ENCODE data around the gene SPATA31D1. TPM values are rescaled to one million over a fixed set of nuclear protein-coding genes. Genes with fewer than 3 reads are reported as not detected.

Gene SPATA31D1
- total and polyA plus RNA-seq, 2 experiments from 2014 or later: not detected

GRCh38 chr9:82034956-82035731 is 46.6 kb downstream of the SPATA31D1 start:
- TF ChIP-seq EZH2 (IDR thresholded peaks at IDR 0.05; ENCODE audit: borderline replicate concordance) (no peak), CTCF (IDR thresholded peaks at IDR 0.05; ENCODE audit: poor library complexity) (no peak), EZH2phosphoT487 (IDR thresholded peaks at IDR 0.05; ENCODE audit: low read depth, severe bottlenecking, unreplicated experiment) (no peak)
- Histone ChIP-seq H3K4me2 (no peak overlapping the region), H3K4me3 (no peak overlapping the region), H3K79me2 (no peaks in the 10 kb centered on the region), H3K9me2 (replicated peaks; ENCODE audit: insufficient read depth) (no peaks in the 10 kb centered on the region), H3K9me3 (ENCODE audit: low read depth) (no peaks in the 10 kb centered on the region), H3K27ac (no peak overlapping the region), H4K20me1 (ENCODE audit: insufficient read depth, poor library complexity, severe bottlenecking) (no peaks in the 10 kb centered on the region), H3K36me3 (replicated peaks; ENCODE audit: insufficient read depth, low read depth) (no peaks in the 10 kb centered on the region), H3K27me3 (no peaks in the 10 kb centered on the region), H2AFZ (no peak overlapping the region), H3K4me1 (ENCODE audit: insufficient read depth) (no peaks in the 10 kb centered on the region)
- 61% methylated on average over 5 of the region's 5 CpGs for WGBS (ENCODE audit: low lambda C conversion rate, missing lambda C conversion rate)
- no peak for DNase-seq (ENCODE audit: low spot score)

- H4K20me1 ChIP-seq (ENCODE audit: insufficient read depth, poor library complexity, severe bottlenecking): no peaks in the 10 kb centered on the region
- no peak overlapping the region for H3K4me2 ChIP-seq
Measured at GRCh38 chr9:82036086-82036485, 47.5 kb downstream of the SPATA31D1 start.

GRCh38 chr9:82037126-82037525 is 48.6 kb downstream of the SPATA31D1 start:
- DNase-seq (ENCODE audit: low spot score): no peak
- Histone ChIP-seq H3K4me3 (no peak overlapping the region), H3K9me2 (replicated peaks; ENCODE audit: insufficient read depth) (no peaks in the 10 kb centered on the region), H3K27me3 (no peaks in the 10 kb centered on the region), H3K9me3 (ENCODE audit: low read depth) (no peaks in the 10 kb centered on the region), H3K4me1 (ENCODE audit: insufficient read depth) (no peaks in the 10 kb centered on the region), H3K27ac (no peak overlapping the region), H3K79me2 (no peaks in the 10 kb centered on the region), H2AFZ (no peak overlapping the region), H4K20me1 (ENCODE audit: insufficient read depth, poor library complexity, severe bottlenecking) (no peaks in the 10 kb centered on the region), H3K36me3 (replicated peaks; ENCODE audit: insufficient read depth, low read depth) (no peaks in the 10 kb centered on the region), H3K4me2 (no peak overlapping the region)
- no peak for TF ChIP-seq CTCF (IDR thresholded peaks at IDR 0.05; ENCODE audit: poor library complexity)
- TF ChIP-seq EZH2phosphoT487 (IDR thresholded peaks at IDR 0.05; ENCODE audit: low read depth, severe bottlenecking, unreplicated experiment): no peak
- TF ChIP-seq EZH2 (IDR thresholded peaks at IDR 0.05; ENCODE audit: borderline replicate concordance): no peak
- 83% methylated on average over 1 of the region's 1 CpG for WGBS (ENCODE audit: low lambda C conversion rate, missing lambda C conversion rate)

More at GRCh38 chr9:82036086-82036485, 47.5 kb downstream of the SPATA31D1 start:
- Histone ChIP-seq H3K9me3 (ENCODE audit: low read depth) (no peaks in the 10 kb centered on the region), H2AFZ (no peak overlapping the region), H3K27me3 (no peaks in the 10 kb centered on the region), H3K4me1 (ENCODE audit: insufficient read depth) (no peaks in the 10 kb centered on the region), H3K27ac (no peak overlapping the region), H3K36me3 (replicated peaks; ENCODE audit: insufficient read depth, low read depth) (no peaks in the 10 kb centered on the region), H3K4me3 (no peak overlapping the region), H3K79me2 (no peaks in the 10 kb centered on the region), H3K9me2 (replicated peaks; ENCODE audit: insufficient read depth) (no peaks in the 10 kb centered on the region)
- WGBS (ENCODE audit: low lambda C conversion rate, missing lambda C conversion rate): 91% methylated on average over 4 of the region's 4 CpGs
- no peak for DNase-seq (ENCODE audit: low spot score)
- TF ChIP-seq CTCF (IDR thresholded peaks at IDR 0.05; ENCODE audit: poor library complexity) (no peak), EZH2 (IDR thresholded peaks at IDR 0.05; ENCODE audit: borderline replicate concordance) (no peak), EZH2phosphoT487 (IDR thresholded peaks at IDR 0.05; ENCODE audit: low read depth, severe bottlenecking, unreplicated experiment) (no peak)

Measured in hepatocyte (in vitro differentiated cells).